GM06990 (cell line): Measurements from ENCODE around the gene PRMT9.

Experiments
- DNase-seq: peaks from one replicate; pipeline ENCODE4 v3.0.0-alpha.2; 2011; ENCODE audit not compliant: insufficient read length; ENCODE audit errors: extremely low read depth
- H3K27me3 ChIP-seq: replicated peaks from 2 replicates; pipeline ENCODE4 v1.6.0; 2011; ENCODE audit warnings: low read length; ENCODE audit not compliant: control insufficient read depth, insufficient read depth
- H3K36me3 ChIP-seq: 2 replicates; pipeline ENCODE4 v1.5.1; 2011; ENCODE audit warnings: low read length; ENCODE audit not compliant: control insufficient read depth, insufficient read depth
- H3K4me3 ChIP-seq: replicated peaks from 2 replicates; pipeline ENCODE4 v1.5.1; 2011; ENCODE audit warnings: low read depth, mild to moderate bottlenecking, control low read depth, low read length
- CTCF ChIP-seq: IDR thresholded peaks from 2 replicates; pipeline ENCODE4 v1.5.1; 2011; ENCODE audit warnings: low read length, control low read depth, mild to moderate bottlenecking, inconsistent platforms; ENCODE audit not compliant: insufficient read depth, poor library complexity, severe bottlenecking

Gene PRMT9

GRCh38 chr4:147725673-147726072 is 41.7 kb upstream of the PRMT9 start:
- Histone ChIP-seq H3K4me3 (no peak overlapping the region), H3K36me3 (no peaks in the 10 kb centered on the region), H3K27me3 (no peaks in the 10 kb centered on the region)
- no peak for DNase-seq
- TF ChIP-seq CTCF, result no peak

- TF ChIP-seq CTCF, result no peak
- Histone ChIP-seq H3K36me3 (no peaks in the 10 kb centered on the region), H3K4me3 (no peak overlapping the region), H3K27me3 (no peaks in the 10 kb centered on the region)
- no peak for DNase-seq
These were observed 40.7 kb upstream of the PRMT9 start for GRCh38 chr4:147724468-147725201.

- H3K4me3 ChIP-seq, result no peak overlapping the region
- TF ChIP-seq CTCF, result no peak
- no peaks in the 10 kb centered on the region for H3K27me3 ChIP-seq
- DNase-seq, result no peak
- no peaks in the 10 kb centered on the region for H3K36me3 ChIP-seq
These were observed 39.4 kb upstream of the PRMT9 start for GRCh38 chr4:147723326-147723725.

- Histone ChIP-seq H3K4me3 (no peak overlapping the region), H3K36me3 (no peaks in the 10 kb centered on the region), H3K27me3 (no peaks in the 10 kb centered on the region)
- peak; percentile 68 for DNase-seq
- TF ChIP-seq CTCF, result no peak
These were observed 33.9 kb upstream of the PRMT9 start for GRCh38 chr4:147717878-147718277.

- DNase-seq, result no peak
- no peak overlapping the region for H3K4me3 ChIP-seq
- TF ChIP-seq CTCF, result no peak
- no peaks in the 10 kb centered on the region for H3K36me3 ChIP-seq
- H3K27me3 ChIP-seq, result no peaks in the 10 kb centered on the region
These were observed 30.8 kb upstream of the PRMT9 start for GRCh38 chr4:147714575-147715401.
